Suprapubic skin (tissue), 4 donors: ENCODE measurements around the gene SUZ12.
"Not testable (repeated sequence)": the region's sequence is repeated elsewhere in the genome, so short reads cannot be mapped to it uniquely, and the experiment has no call there.

Source experiments
- POLR2A ChIP-seq, 2 donors: fragments of 450-650 bp; IDR thresholded peaks; one replicate each; pipeline ENCODE4 v1.6.1; 2017; ENCODE audit warnings: antibody characterized with exemption in 2 of 2, mild to moderate bottlenecking in 2 of 2, moderate library complexity in 2 of 2
- POLR2AphosphoS5 ChIP-seq, 3 donors: sonication (generic); formaldehyde crosslinking; IDR thresholded peaks; one replicate each; pipeline ENCODE4 v1.6.1; 2017; ENCODE audit warnings: antibody characterized with exemption in 3 of 3
- TF ChIP-seq, protein P1 (sequence below), 2 donors: fragments of 200-600 bp in 1 of 2; fragments of 450-650 bp in 1 of 2; sonication (generic) in 1 of 2; IDR thresholded peaks; one replicate each; pipeline ENCODE4 v1.5.1; 2016 to 2019; ENCODE audit warnings: antibody characterized with exemption in 2 of 2, mild to moderate bottlenecking in 1 of 2, moderate library complexity in 1 of 2

DNA sequence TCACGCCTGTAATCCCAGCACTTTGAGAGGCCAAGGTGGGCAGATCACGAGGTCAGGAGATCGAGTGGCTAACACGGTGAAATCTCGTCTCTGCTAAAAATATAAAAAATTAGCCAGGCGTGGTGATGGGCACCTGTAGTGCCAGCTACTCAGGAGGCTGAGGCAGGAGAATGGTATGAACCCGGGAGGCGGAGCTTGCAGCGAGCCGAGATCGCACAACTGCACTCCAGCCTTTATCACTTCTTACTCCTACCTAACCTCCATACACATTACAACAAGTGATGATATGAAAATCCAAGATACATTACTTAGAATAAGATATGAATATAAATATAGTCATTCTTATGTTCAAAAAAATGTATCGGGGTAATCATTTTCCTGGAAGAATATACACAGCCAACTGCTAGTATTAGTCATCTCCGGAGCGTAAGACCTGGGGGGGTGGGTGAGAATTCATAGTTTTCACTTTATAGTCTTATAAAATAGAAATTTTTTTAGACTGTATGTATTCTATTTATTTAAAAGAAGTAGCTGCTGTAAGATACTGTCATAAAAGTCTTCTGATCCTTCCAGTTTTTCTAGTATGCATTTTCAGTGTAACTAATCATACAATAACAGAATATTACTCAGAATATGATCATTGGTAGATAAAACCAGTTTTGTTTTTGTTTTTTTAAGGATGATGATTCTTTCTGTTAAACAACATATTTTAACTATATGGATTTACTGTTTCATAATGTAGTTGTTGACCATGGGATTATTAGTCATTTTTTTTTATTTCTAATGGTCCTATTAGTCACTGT, 37.7 kb downstream of the SUZ12 start:
- TF ChIP-seq, protein P1, sequence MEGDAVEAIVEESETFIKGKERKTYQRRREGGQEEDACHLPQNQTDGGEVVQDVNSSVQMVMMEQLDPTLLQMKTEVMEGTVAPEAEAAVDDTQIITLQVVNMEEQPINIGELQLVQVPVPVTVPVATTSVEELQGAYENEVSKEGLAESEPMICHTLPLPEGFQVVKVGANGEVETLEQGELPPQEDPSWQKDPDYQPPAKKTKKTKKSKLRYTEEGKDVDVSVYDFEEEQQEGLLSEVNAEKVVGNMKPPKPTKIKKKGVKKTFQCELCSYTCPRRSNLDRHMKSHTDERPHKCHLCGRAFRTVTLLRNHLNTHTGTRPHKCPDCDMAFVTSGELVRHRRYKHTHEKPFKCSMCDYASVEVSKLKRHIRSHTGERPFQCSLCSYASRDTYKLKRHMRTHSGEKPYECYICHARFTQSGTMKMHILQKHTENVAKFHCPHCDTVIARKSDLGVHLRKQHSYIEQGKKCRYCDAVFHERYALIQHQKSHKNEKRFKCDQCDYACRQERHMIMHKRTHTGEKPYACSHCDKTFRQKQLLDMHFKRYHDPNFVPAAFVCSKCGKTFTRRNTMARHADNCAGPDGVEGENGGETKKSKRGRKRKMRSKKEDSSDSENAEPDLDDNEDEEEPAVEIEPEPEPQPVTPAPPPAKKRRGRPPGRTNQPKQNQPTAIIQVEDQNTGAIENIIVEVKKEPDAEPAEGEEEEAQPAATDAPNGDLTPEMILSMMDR (IDR thresholded peaks at IDR 0.05), result not testable (repeated sequence)
- not testable (repeated sequence) for TF ChIP-seq POLR2A, POLR2AphosphoS5 (IDR thresholded peaks at IDR 0.05)
